ENCODE data around the gene KLF15.

- no peak for TF ChIP-seq CTCF (IDR thresholded peaks at IDR 0.05)
- no peak for TF ChIP-seq POLR2A (IDR thresholded peaks at IDR 0.05)
Measured at GRCh38 chr3:126295407-126295939, 61.7 kb downstream of the KLF15 start.

Data from lower leg skin (tissue), 3 donors.